T-cell (primary cell): ENCODE results near the gene GNG4. TPM values are rescaled to one million over a fixed set of nuclear protein-coding genes. Genes with fewer than 3 reads are reported as not detected.
A peak's percentile ranks its signal among the peaks of the same experiment; 100 is the strongest.
"Not testable (repeated sequence)": the region's sequence is repeated elsewhere in the genome, so short reads cannot be mapped to it uniquely, and the experiment has no call there.

ENCODE experiments used
- ATAC-seq, 4 experiments: fragments of 200-7000 bp in 3 of 4; fragments of 150-1000 bp in 1 of 4; cut with Tn5 transposase; replicated peaks in 1 of 4; 1 replicate in 3 of 4; 2 replicates in 1 of 4; pipeline ENCODE4 v1.10.0; 2021; ENCODE audit warnings: moderate library complexity in 3 of 4, mild to moderate bottlenecking in 2 of 4, moderate number of reproducible peaks in 1 of 4
- CTCF ChIA-PET, 2 donors: fragments of 300-600 bp; sonication (Branson Sonifier 250); formaldehyde crosslinking; loops; one replicate each; lab custom pipeline; 2022; ENCODE audit warnings: antibody characterized with exemption in 2 of 2; lab: Charles Lee
- POLR2A ChIA-PET, 2 donors: fragments of 300-600 bp; sonication (Branson Sonifier 250); formaldehyde crosslinking; loops; one replicate each; lab custom pipeline; 2022; ENCODE audit warnings: antibody characterized with exemption in 2 of 2; lab: Charles Lee
- DNase-seq, 35 experiments: peaks; one replicate each; pipeline versions ENCODE4 v3.0.0 to v3.0.0-alpha.2; 2013 to 2023
- H3K27ac ChIP-seq: one replicate; pipeline ENCODE4 v1.5.1; 2013; ENCODE audit warnings: low read length
- H3K27me3 ChIP-seq, 2 experiments: replicated peaks in 1 of 2; 1 replicate in 1 of 2; 2 replicates in 1 of 2; pipeline versions ENCODE4 v1.6.1 to v1.7.0; 2013; ENCODE audit warnings: low read length in 1 of 2, mixed read lengths in 1 of 2; ENCODE audit not compliant: control insufficient read depth in 2 of 2, insufficient read depth in 2 of 2; ENCODE audit errors: extremely low read depth in 1 of 2
- H3K36me3 ChIP-seq, 2 donors: 1 replicate in 1 of 2; 2 replicates in 1 of 2; pipeline versions ENCODE4 v1.6.1 to v1.7.0; 2013; ENCODE audit warnings: low read length in 1 of 2; ENCODE audit not compliant: control insufficient read depth in 2 of 2, insufficient read depth in 1 of 2; ENCODE audit errors: extremely low read depth in 1 of 2
- H3K4me1 ChIP-seq, 2 experiments: 1 replicate in 1 of 2; 2 replicates in 1 of 2; pipeline versions ENCODE4 v1.6.1 to v1.7.0; 2013; ENCODE audit warnings: low read length in 2 of 2, mixed read lengths in 1 of 2; ENCODE audit not compliant: insufficient read depth in 2 of 2, control insufficient read depth in 1 of 2; ENCODE audit errors: extremely low read depth in 1 of 2
- H3K4me3 ChIP-seq, 2 donors: 1 replicate in 1 of 2; 2 replicates in 1 of 2; pipeline versions ENCODE4 v1.5.1 to v1.7.0; 2013; ENCODE audit warnings: mild to moderate bottlenecking in 2 of 2, low read length in 1 of 2, moderate library complexity in 1 of 2; ENCODE audit not compliant: control insufficient read depth in 1 of 2; ENCODE audit errors: extremely low read depth in 1 of 2
- H3K9me3 ChIP-seq: 2 replicates; pipeline ENCODE4 v1.7.0; 2013
- H3K27ac Mint-ChIP-seq, 2 donors: one replicate each; pipeline ENCODE4 v1.8.0; 2020 to 2021; ENCODE audit warnings: mild to moderate bottlenecking in 2 of 2, mixed read lengths in 2 of 2
- H3K27me3 Mint-ChIP-seq, 2 donors: one replicate each; pipeline ENCODE4 v1.8.0; 2021 to 2022; ENCODE audit warnings: mixed read lengths in 2 of 2
- H3K36me3 Mint-ChIP-seq: one replicate; pipeline ENCODE4 v1.8.0; 2021; ENCODE audit warnings: mixed read lengths
- H3K4me1 Mint-ChIP-seq, 3 donors: one replicate each; pipeline ENCODE4 v1.8.0; 2020 to 2022; ENCODE audit warnings: mixed read lengths in 3 of 3, mild to moderate bottlenecking in 1 of 3
- H3K4me3 Mint-ChIP-seq, 3 donors: one replicate each; pipeline ENCODE4 v1.8.0; 2020 to 2022; ENCODE audit warnings: mild to moderate bottlenecking in 3 of 3, mixed read lengths in 3 of 3, moderate library complexity in 3 of 3
- H3K9me3 Mint-ChIP-seq, 3 donors: one replicate each; pipeline ENCODE4 v1.8.0; 2020 to 2022; ENCODE audit warnings: mixed read lengths in 3 of 3
- WGBS: methylation state at CpG from one replicate; pipeline ENCODE4 v1.1.5; 2013; ENCODE audit warnings: missing lambda C conversion rate; ENCODE audit not compliant: insufficient coverage; 5-methylcytosine and 5-hydroxymethylcytosine counted together
- total RNA-seq, 35 experiments: library from RNA in 6 of 35; stranded (reverse) in 6 of 35; fragments of 120-200 nt in 1 of 35; gene quantifications; one replicate each; pipeline versions ENCODE4 v1.2.1 to v1.2.4 and lab custom pipeline; 2013 to 2026

GNG4 gene
- total RNA-seq, 5 donors from 2014 or later (not counting 1 experiment from before 2014, with no cell fraction given), result 0.07 to 0.29 (median 0.17) TPM; not detected in 1

- peaks cover 0 to 12% (median 8%) of the 10 kb centered on the region in 3 donors for H3K9me3 Mint-ChIP-seq
- Histone ChIP-seq H3K9me3 (no peaks in the 10 kb centered on the region), H3K27ac (no peak overlapping the region), H3K4me1 (peaks cover 4 to 23% of the 10 kb centered on the region in 2 experiments), H3K36me3 (no peaks in the 10 kb centered on the region), H3K4me3 (no peak overlapping the region), H3K27me3 (peaks cover 12 to 45% of the 10 kb centered on the region in 2 experiments)
- H3K4me1 Mint-ChIP-seq, result peaks cover 12 to 18% (median 13%) of the 10 kb centered on the region in 3 donors
- no peak for ATAC-seq
- H3K27ac Mint-ChIP-seq, result no peak overlapping the region
- ChIA-PET POLR2A (no interaction called here), CTCF (no interaction called here)
- 93% methylated on average over 9 of the region's 11 CpGs for WGBS
- H3K4me3 Mint-ChIP-seq, result no peak overlapping the region
- H3K36me3 Mint-ChIP-seq, result no peaks in the 10 kb centered on the region
- H3K27me3 Mint-ChIP-seq, result peaks cover 44 to 57% of the 10 kb centered on the region in 2 donors
- DNase-seq, result no peak
Observed at GRCh38 chr1:235652364-235652763, 2.8 kb upstream of the GNG4 start.

- Mint-ChIP-seq H3K27me3 (peaks cover 50 to 64% of the 10 kb centered on the region in 2 donors), H3K27ac (peak overlapping the region in 1 of 2 donors; percentile 28), H3K9me3 (peaks cover 0 to 12% (median 8%) of the 10 kb centered on the region in 3 donors), H3K36me3 (no peaks in the 10 kb centered on the region), H3K4me3 (peak overlapping the region; percentile 59 to 67 (median 64)), H3K4me1 (peaks cover 12 to 22% (median 13%) of the 10 kb centered on the region in 3 donors)
- ATAC-seq (no peak), DNase-seq (no peak)
- WGBS, result 50% methylated on average over 1 of the region's 10 CpGs
- CTCF ChIA-PET, result no interaction called here
- H3K27me3 ChIP-seq, result peaks cover 12 to 48% of the 10 kb centered on the region in 2 experiments
- peaks cover 4 to 23% of the 10 kb centered on the region in 2 experiments for H3K4me1 ChIP-seq
- H3K9me3 ChIP-seq, result no peaks in the 10 kb centered on the region
- H3K36me3 ChIP-seq, result no peaks in the 10 kb centered on the region
- peak overlapping the region in 1 of 2 donors; percentile 62 for H3K4me3 ChIP-seq
- POLR2A ChIA-PET, result interaction anchor here (0.5 to 0.6 kb wide), 2 partner anchors 76 to 298 kb away, joined by 6 to 9 read pairs; no protein-coding TSS in a partner anchor
- H3K27ac ChIP-seq, result no peak overlapping the region
Observed at GRCh38 chr1:235651170-235651806, 1.7 kb upstream of the GNG4 start.

GRCh38 chr1:235650341-235651169 lies 971 bp upstream of the GNG4 start:
- peaks cover 0 to 12% (median 8%) of the 10 kb centered on the region in 3 donors for H3K9me3 Mint-ChIP-seq
- 7% methylated on average over 55 of the region's 71 CpGs for WGBS
- peaks cover 12 to 48% of the 10 kb centered on the region in 2 experiments for H3K27me3 ChIP-seq
- H3K36me3 Mint-ChIP-seq, result no peaks in the 10 kb centered on the region
- ChIA-PET CTCF (no interaction called here), POLR2A (interaction anchor here (0.5 to 0.6 kb wide), 2 partner anchors 75 to 299 kb away, joined by 6 to 9 read pairs; no protein-coding TSS in a partner anchor)
- no peak overlapping the region for H3K27ac Mint-ChIP-seq
- no peak overlapping the region for H3K27ac ChIP-seq
- H3K36me3 ChIP-seq, result no peaks in the 10 kb centered on the region
- no peaks in the 10 kb centered on the region for H3K9me3 ChIP-seq
- H3K4me1 Mint-ChIP-seq, result peaks cover 12 to 22% (median 13%) of the 10 kb centered on the region in 3 donors
- peak in 1 of 35 experiments; percentile 24 for DNase-seq
- ATAC-seq, result peak in 1 of 4 experiments; percentile 23
- peaks cover 4 to 23% of the 10 kb centered on the region in 2 experiments for H3K4me1 ChIP-seq
- H3K4me3 Mint-ChIP-seq, result peak overlapping the region; percentile 59 to 67 (median 64)
- peak overlapping the region in 1 of 2 donors; percentile 62 for H3K4me3 ChIP-seq
- peaks cover 47 to 63% of the 10 kb centered on the region in 2 donors for H3K27me3 Mint-ChIP-seq

GRCh38 chr1:235648954-235649367 lies 623 bp downstream of the GNG4 start:
- no peaks in the 10 kb centered on the region for H3K36me3 ChIP-seq
- WGBS, result 0% methylated on average over 21 of the region's 30 CpGs
- POLR2A ChIA-PET, result no interaction called here
- peaks cover 47 to 59% of the 10 kb centered on the region in 2 donors for H3K27me3 Mint-ChIP-seq
- H3K4me3 ChIP-seq, result peak overlapping the region; percentile 24 to 55
- DNase-seq, result peak in 34 of 35 experiments; percentile 26 to 81 (median 48)
- H3K4me1 ChIP-seq, result peaks cover 4 to 23% of the 10 kb centered on the region in 2 experiments
- H3K9me3 ChIP-seq, result no peaks in the 10 kb centered on the region
- ATAC-seq, result peak; percentile 77 to 84 (median 82)
- peak overlapping the region in 1 of 2 donors; percentile 86 for H3K27ac Mint-ChIP-seq
- no peak overlapping the region for H3K27ac ChIP-seq
- H3K4me3 Mint-ChIP-seq, result peak overlapping the region; percentile 71 to 84 (median 83)
- H3K36me3 Mint-ChIP-seq, result no peaks in the 10 kb centered on the region
- H3K9me3 Mint-ChIP-seq, result peaks cover 0 to 3% (median 3%) of the 10 kb centered on the region in 3 donors
- CTCF ChIA-PET, result no interaction called here
- peaks cover 12 to 57% of the 10 kb centered on the region in 2 experiments for H3K27me3 ChIP-seq
- peaks cover 12 to 27% (median 15%) of the 10 kb centered on the region in 3 donors for H3K4me1 Mint-ChIP-seq

- H3K9me3 Mint-ChIP-seq, result no peaks in the 10 kb centered on the region
- ATAC-seq (no peak), DNase-seq (no peak)
- H3K27ac Mint-ChIP-seq, result peak overlapping the region in 1 of 2 donors; percentile 86
- Histone ChIP-seq H3K9me3 (no peaks in the 10 kb centered on the region), H3K4me1 (peaks cover 4 to 23% of the 10 kb centered on the region in 2 experiments), H3K27ac (no peak overlapping the region), H3K4me3 (peak overlapping the region in 1 of 2 donors; percentile 55), H3K36me3 (no peaks in the 10 kb centered on the region), H3K27me3 (peaks cover 12 to 57% of the 10 kb centered on the region in 2 experiments)
- WGBS, result 15% methylated on average over 26 of the region's 31 CpGs
- H3K4me1 Mint-ChIP-seq, result peaks cover 15 to 28% (median 16%) of the 10 kb centered on the region in 3 donors
- CTCF ChIA-PET, result no interaction called here
- peak overlapping the region; percentile 71 to 84 (median 83) for H3K4me3 Mint-ChIP-seq
- POLR2A ChIA-PET, result no interaction called here
- H3K36me3 Mint-ChIP-seq, result no peaks in the 10 kb centered on the region
- peaks cover 44 to 56% of the 10 kb centered on the region in 2 donors for H3K27me3 Mint-ChIP-seq
Observed at GRCh38 chr1:235648407-235648907, 1.1 kb downstream of the GNG4 start.

GRCh38 chr1:235647537-235647936 lies 2.0 kb downstream of the GNG4 start:
- ATAC-seq, CTCF ChIA-PET, H3K9me3 ChIP-seq, H3K9me3 Mint-ChIP-seq, H3K36me3 Mint-ChIP-seq, H3K36me3 ChIP-seq, H3K27ac Mint-ChIP-seq, POLR2A ChIA-PET, H3K4me3 Mint-ChIP-seq, H3K4me3 ChIP-seq, DNase-seq, H3K27ac ChIP-seq: not testable (repeated sequence)
- peaks cover 12 to 57% of the 10 kb centered on the region in 2 experiments for H3K27me3 ChIP-seq
- WGBS, result 82% methylated on average over 8 of the region's 12 CpGs
- peaks cover 4 to 31% of the 10 kb centered on the region in 2 experiments for H3K4me1 ChIP-seq
- Mint-ChIP-seq H3K4me1 (peaks cover 24 to 37% (median 25%) of the 10 kb centered on the region in 3 donors), H3K27me3 (peaks cover 35 to 47% of the 10 kb centered on the region in 2 donors)
